ENCODE measurements around the gene LIPA.

DNA sequence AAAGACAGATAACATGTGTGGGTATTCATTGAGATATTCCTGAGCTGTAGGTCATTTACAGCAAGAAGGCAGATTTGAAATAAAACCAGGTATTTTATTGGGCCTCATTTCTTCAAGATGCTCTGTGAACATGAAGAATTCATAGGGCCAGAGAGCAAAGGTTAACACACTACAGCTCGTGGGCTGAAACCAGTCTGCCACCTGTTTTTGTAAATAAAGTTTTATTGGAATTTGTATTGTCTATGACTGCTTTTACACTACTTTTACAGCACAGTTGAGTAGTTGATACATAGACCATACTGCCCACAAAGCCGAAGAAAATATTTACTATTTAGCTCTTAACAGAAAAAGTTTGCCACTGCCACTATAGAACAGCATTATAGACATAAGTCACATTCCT, 22.1 kb upstream of the LIPA start:
- TF ChIP-seq, protein P1, sequence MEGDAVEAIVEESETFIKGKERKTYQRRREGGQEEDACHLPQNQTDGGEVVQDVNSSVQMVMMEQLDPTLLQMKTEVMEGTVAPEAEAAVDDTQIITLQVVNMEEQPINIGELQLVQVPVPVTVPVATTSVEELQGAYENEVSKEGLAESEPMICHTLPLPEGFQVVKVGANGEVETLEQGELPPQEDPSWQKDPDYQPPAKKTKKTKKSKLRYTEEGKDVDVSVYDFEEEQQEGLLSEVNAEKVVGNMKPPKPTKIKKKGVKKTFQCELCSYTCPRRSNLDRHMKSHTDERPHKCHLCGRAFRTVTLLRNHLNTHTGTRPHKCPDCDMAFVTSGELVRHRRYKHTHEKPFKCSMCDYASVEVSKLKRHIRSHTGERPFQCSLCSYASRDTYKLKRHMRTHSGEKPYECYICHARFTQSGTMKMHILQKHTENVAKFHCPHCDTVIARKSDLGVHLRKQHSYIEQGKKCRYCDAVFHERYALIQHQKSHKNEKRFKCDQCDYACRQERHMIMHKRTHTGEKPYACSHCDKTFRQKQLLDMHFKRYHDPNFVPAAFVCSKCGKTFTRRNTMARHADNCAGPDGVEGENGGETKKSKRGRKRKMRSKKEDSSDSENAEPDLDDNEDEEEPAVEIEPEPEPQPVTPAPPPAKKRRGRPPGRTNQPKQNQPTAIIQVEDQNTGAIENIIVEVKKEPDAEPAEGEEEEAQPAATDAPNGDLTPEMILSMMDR (IDR thresholded peaks at IDR 0.05; ENCODE audit: borderline replicate concordance, extremely low read depth, low read length, poor library complexity, severe bottlenecking) = no peak
- TF ChIP-seq EZH2 (IDR thresholded peaks at IDR 0.05; ENCODE audit: borderline replicate concordance, low read depth, low read length, severe bottlenecking) = no peak

Measured in DND-41 (cell line).